ENCODE results near the gene NDOR1. TPM values are rescaled to one million over a fixed set of nuclear protein-coding genes. Genes with fewer than 3 reads are reported as not detected.

Gene NDOR1
- total RNA-seq, 1 donor from 2014 or later = 39.4 TPM

DNA sequence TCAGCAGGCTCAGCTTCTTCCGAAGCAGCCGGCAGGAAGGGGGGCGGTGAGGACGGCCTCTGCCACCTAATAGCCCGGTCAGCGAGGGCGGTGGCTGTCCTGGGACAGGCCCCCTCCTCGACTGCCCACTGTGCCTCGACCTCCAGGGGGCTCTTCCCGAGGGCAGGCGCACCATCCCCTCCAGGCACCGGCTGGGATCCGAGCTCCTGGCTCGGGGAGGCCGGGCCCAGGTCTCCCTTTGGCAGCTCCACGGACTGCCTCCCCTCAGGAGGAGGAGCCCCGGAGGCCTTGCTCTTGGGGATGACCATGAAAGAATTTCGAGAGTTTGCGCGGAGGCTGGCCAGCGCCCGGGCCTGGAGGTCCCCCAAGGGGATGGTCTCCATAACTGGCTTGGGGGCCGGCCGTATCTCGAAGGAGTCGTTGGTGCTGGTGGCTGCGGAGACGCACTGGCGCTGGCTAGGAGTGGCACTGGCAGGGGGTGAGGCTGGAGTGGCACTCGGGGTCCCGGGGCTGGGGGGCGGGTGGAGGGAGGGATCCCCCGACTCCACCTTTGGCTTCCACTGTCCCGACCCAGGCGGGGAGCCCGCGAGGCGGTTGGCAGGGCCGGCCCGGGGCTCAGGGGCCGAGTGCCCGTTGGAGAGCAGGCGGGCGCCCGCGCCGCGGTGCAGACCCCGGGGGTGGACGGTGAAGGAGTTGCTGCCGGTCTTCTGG is 5.9 kb upstream of the NDOR1 start:
- TF ChIP-seq, protein P1, sequence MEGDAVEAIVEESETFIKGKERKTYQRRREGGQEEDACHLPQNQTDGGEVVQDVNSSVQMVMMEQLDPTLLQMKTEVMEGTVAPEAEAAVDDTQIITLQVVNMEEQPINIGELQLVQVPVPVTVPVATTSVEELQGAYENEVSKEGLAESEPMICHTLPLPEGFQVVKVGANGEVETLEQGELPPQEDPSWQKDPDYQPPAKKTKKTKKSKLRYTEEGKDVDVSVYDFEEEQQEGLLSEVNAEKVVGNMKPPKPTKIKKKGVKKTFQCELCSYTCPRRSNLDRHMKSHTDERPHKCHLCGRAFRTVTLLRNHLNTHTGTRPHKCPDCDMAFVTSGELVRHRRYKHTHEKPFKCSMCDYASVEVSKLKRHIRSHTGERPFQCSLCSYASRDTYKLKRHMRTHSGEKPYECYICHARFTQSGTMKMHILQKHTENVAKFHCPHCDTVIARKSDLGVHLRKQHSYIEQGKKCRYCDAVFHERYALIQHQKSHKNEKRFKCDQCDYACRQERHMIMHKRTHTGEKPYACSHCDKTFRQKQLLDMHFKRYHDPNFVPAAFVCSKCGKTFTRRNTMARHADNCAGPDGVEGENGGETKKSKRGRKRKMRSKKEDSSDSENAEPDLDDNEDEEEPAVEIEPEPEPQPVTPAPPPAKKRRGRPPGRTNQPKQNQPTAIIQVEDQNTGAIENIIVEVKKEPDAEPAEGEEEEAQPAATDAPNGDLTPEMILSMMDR (conservative IDR thresholded peaks at IDR 0.05) = no peak
- DNase-seq (ENCODE audit: low read depth, low spot score) = no peak
- H3K27ac Mint-ChIP-seq (ENCODE audit: unreplicated experiment) = no peak overlapping the region
- no peaks in the 10 kb centered on the region for H3K36me3 Mint-ChIP-seq (ENCODE audit: low read depth)
- no peaks in the 10 kb centered on the region for H3K9me3 Mint-ChIP-seq
- peak overlapping the region; percentile 91 for H3K4me3 Mint-ChIP-seq
- H3K27me3 Mint-ChIP-seq (ENCODE audit: low read depth) = no peaks in the 10 kb centered on the region
- peaks cover 18% of the 10 kb centered on the region for H3K4me1 Mint-ChIP-seq

- TF ChIP-seq, protein P1 (conservative IDR thresholded peaks at IDR 0.05) = no peak
- DNase-seq (ENCODE audit: low read depth, low spot score) = peak; percentile 98
- no peaks in the 10 kb centered on the region for H3K36me3 Mint-ChIP-seq (ENCODE audit: low read depth)
- no peaks in the 10 kb centered on the region for H3K9me3 Mint-ChIP-seq
- H3K27ac Mint-ChIP-seq (ENCODE audit: unreplicated experiment) = peak within 1 kb of the TSS; percentile 81
- peaks cover 21% of the 10 kb centered on the region for H3K4me1 Mint-ChIP-seq
- H3K4me3 Mint-ChIP-seq = peak within 1 kb of the TSS; percentile 91
- no peaks in the 10 kb centered on the region for H3K27me3 Mint-ChIP-seq (ENCODE audit: low read depth)
These were observed 4.9 kb upstream of the NDOR1 start, which contains the start of gene TPRN for GRCh38 chr9:137200311-137201204. TSS of gene TPRN (minus strand) at chr9:137200741. CDS start at chr9:137200711, 30 bp downstream.

GRCh38 chr9:137201205-137201868 is 4.2 kb upstream of the NDOR1 start:
- TF ChIP-seq, protein P1 (conservative IDR thresholded peaks at IDR 0.05) = no peak
- Mint-ChIP-seq H3K36me3 (ENCODE audit: low read depth) (no peaks in the 10 kb centered on the region), H3K4me1 (peaks cover 28% of the 10 kb centered on the region), H3K4me3 (peak overlapping the region; percentile 90), H3K27ac (ENCODE audit: unreplicated experiment) (peak overlapping the region; percentile 81), H3K9me3 (no peaks in the 10 kb centered on the region), H3K27me3 (ENCODE audit: low read depth) (no peaks in the 10 kb centered on the region)
- DNase-seq (ENCODE audit: low read depth, low spot score) = no peak

DNA sequence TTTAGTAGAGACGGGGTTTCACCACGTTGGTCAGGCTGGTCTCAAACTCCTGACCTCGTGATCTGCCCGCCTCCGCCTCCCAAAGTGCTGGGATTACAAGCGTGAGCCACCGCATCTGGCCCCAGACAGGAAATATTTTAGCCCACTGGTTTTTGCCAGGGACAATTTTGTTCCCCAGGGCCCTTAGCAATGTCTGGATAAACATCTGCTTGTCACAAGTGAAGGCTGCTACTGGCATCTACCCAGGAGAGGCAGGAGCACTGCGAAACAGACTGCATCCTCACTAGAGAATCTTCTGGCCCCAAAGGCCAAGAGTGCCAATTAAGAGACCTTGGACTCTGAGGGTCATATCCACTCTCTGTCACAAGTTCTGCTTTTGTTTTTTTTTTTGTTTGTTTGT is 2.5 kb upstream of the NDOR1 start:
- DNase-seq (ENCODE audit: low read depth, low spot score) = no peak
- Mint-ChIP-seq H3K4me1 (peaks cover 42% of the 10 kb centered on the region), H3K27ac (ENCODE audit: unreplicated experiment) (no peak overlapping the region), H3K27me3 (ENCODE audit: low read depth) (no peaks in the 10 kb centered on the region), H3K9me3 (no peaks in the 10 kb centered on the region), H3K36me3 (ENCODE audit: low read depth) (peaks cover 7% of the 10 kb centered on the region), H3K4me3 (peak overlapping the region; percentile 66)
- TF ChIP-seq, protein P1 (conservative IDR thresholded peaks at IDR 0.05) = no peak

DNA sequence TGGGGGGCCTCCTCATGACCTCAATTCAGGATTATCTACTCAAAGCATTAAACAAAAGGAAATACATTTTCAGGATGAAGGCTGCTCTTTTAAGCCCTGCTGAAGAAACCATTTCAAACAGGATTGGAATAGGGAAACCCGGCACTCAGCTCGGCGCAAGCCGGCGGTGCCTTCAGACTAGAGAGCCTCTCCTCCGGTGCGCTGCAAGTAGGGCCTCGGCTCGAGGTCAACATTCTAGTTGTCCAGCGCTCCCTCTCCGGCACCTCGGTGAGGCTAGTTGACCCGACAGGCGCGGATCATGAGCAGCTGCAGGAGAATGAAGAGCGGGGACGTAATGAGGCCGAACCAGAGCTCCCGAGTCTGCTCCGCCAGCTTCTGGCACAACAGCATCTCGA is 772 bp upstream of the NDOR1 start:
- H3K27ac Mint-ChIP-seq (ENCODE audit: unreplicated experiment) = peak overlapping the region; percentile 94
- TF ChIP-seq, protein P1 (conservative IDR thresholded peaks at IDR 0.05) = no peak
- peak overlapping the region; percentile 94 for H3K4me3 Mint-ChIP-seq
- no peaks in the 10 kb centered on the region for H3K9me3 Mint-ChIP-seq
- no peaks in the 10 kb centered on the region for H3K27me3 Mint-ChIP-seq (ENCODE audit: low read depth)
- peaks cover 42% of the 10 kb centered on the region for H3K4me1 Mint-ChIP-seq
- peaks cover 7% of the 10 kb centered on the region for H3K36me3 Mint-ChIP-seq (ENCODE audit: low read depth)
- no peak for DNase-seq (ENCODE audit: low read depth, low spot score)
